Ishikawa (cell line): ENCODE results near the gene CRB1.

Experiments used
- EP300 ChIP-seq: IDR thresholded peaks from 2 replicates; pipeline ENCODE4 v1.6.1; 2012; ENCODE audit warnings: borderline replicate concordance
- RAD21 ChIP-seq: IDR thresholded peaks from 2 replicates; pipeline ENCODE4 v1.6.1; 2012; ENCODE audit warnings: low read depth
- TEAD4 ChIP-seq: IDR thresholded peaks from 2 replicates; pipeline ENCODE4 v1.6.1; 2012

GRCh38 chr1:197356723-197357533 is 88.9 kb downstream of the CRB1 start:
- TF ChIP-seq RAD21 (peak; percentile 86), EP300 (no peak), TEAD4 (0 out of 2 replicates have a peak, but pooled peaks have one; percentile 8)
